KBM-7 (cell line): ENCODE results near the gene INSM2.

Experiments used
- DNase-seq: peaks from one replicate; pipeline ENCODE4 v3.0.0-alpha.2; 2015
- in situ Hi-C: fragments of 300-500 bp; cut with MboI; formaldehyde crosslinking; loops from 2 replicates; pipeline ENCODE4 v1.14.3; 2020; ENCODE audit warnings: low sequenced_read_pairs, low pct_unique_long_range_greater_than_20kb, mixed read lengths

Gene INSM2

DNA sequence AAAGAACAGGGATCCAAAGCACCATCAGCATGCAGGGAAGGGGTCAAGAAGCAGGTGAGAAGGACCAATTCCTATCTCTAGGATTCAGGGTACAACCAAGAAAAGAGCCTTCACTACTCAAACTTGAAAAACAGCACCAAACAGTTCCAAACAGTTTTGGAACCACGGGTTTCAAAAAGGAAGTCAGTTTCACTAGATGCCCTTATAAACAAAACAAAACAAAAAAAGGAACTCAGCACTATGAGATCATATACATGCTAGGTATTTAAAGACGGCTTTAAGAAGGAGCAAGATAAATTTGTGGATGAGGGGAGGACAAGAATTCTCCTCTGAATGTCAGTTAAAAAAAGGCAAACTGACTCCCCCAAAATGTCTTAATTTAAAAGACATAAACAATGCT lies 6.0 kb downstream of the INSM2 start:
- DNase-seq: peak; percentile 3
- in situ Hi-C loops: no loop called here

DNA sequence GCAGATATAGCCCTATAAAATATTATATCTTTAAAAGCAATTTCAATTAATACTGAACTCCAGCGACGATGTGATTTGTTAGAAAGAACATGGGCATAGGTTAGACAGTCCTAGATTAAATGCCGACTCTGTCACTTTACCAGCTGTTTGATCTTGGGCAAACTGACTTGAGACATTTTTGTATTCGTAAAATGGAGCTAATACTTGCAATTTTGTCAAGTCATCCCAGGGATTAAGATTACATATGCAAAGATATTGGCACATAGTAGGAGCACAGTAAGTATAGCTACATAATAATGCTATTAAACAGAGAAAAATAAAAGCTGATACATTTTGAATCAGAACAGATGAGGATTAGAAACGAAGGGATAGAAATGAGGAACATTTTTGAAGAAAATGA lies 9.0 kb downstream of the INSM2 start:
- DNase-seq: no peak
- in situ Hi-C loops: no loop called here

DNA sequence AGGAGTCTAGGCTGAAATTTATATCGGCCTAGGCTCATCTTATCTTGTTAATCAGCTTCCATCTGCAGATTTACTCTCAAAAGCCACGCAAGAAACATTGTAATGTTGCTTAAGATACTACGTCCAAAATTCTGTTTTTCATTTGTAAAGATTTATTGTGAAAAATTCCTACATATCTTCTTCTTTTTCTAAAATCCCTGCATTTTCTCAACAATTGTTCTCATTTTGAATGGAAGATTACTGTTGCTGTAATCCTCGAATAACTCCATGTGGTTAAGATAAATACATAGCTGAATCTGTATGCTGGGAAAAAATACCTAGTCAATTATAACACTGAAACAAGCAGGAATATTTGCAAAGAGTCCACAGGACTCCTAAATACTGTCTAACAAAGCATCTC lies 15.6 kb downstream of the INSM2 start:
- DNase-seq: no peak
- in situ Hi-C loops: no loop called here

DNA sequence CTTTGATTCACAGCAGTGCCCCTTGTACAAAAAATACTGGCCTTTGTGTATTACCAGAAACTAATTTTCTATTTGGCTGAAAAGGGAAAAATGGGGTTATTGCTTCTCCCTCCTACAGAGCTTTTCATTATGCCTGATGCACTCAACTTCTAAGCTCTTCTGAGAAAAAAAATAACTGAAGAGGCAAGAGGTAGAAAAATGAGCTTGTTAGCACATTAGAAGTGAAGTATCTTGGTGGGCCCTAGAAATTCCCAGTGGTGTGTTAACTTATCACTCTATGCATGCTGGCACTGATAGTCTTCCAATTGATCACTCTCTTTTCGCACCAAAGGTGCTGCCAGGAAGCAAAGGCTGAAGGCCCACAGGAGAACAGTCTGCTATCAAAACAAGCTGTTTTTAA lies 17.1 kb downstream of the INSM2 start:
- no peak for DNase-seq
- in situ Hi-C loops: no loop called here

DNA sequence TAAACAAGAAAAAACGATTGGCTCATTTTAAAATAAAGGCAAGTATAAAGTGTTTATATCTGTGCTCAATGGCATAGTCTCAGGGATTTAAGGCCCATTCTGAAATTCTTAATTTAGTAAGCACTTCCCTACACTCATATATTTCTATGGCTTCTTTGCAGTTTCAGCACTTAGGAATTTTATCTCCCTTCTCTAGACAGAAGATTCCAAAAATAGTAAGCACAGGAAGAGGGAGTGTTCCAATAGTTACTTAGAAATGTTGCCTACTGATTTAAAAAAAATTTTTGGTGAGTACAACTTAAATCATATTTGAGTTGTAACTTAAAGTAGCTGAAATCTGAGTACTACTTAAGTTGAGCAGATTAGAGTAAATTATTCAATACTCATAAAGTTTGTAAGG lies 19.8 kb downstream of the INSM2 start:
- in situ Hi-C loops: no loop called here
- no peak for DNase-seq

DNA sequence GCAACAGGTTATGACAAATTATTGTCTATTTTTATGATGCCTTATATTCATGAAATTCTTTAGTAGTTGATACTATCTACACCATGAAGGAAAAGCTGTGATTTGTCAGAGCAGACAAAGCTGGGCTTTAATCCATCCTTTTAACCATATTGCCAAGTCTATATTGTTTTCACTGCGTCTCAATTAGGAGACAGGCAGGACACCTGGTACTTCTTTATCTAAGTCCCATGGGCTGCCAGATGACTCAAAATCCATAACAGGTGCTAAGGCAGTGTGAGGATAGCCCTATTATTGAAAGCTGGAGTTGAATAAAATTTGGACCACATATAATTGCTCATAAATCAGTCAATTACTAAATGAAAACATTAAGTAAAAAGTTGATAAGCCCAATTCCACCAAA lies 22.6 kb downstream of the INSM2 start:
- in situ Hi-C loops: no loop called here
- no peak for DNase-seq

DNA sequence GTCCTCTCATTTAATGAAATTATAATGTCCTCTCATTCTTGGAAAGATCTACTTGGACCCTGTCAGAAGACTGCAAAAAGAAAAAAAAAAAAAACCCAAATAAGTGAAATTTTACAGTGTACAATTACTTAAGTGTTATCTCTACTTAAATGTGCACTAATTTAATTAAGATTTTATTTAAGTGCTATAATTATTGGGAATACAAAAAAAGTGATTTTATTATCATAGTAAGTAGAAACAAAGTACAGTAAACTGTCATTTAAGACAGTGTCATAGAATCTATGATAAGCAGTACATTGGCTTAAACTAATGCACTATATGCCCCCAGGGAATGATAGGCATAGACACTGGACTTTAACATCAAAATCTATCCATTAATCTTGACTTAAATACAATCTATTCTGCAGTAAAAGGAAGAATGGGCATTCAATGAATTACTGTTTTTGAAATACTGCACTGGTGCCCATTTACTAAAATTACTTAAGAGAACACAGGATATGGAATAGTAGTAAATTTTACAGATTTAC lies 23.3 kb downstream of the INSM2 start:
- no peak for DNase-seq
- in situ Hi-C loops: no loop called here

DNA sequence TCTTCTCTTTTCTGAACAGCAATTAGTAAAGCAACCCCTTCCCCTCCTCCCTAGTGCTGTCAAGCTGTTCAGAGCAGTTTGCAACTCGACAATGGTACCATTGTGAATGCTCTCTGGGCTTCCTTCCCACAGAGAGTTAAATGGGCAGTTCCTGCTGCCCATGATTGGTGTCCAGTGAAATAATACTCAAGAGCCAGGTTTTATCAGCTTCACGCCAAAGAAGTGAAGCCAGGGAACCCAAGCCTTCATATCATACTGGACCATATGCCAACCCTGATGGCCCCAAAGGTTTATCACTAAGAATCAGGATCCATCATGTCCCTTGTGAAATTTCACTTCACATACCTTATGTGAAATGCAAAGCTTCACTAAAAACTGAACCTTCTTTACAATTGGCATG lies 24.7 kb downstream of the INSM2 start:
- no peak for DNase-seq
- in situ Hi-C loops: no loop called here

DNA sequence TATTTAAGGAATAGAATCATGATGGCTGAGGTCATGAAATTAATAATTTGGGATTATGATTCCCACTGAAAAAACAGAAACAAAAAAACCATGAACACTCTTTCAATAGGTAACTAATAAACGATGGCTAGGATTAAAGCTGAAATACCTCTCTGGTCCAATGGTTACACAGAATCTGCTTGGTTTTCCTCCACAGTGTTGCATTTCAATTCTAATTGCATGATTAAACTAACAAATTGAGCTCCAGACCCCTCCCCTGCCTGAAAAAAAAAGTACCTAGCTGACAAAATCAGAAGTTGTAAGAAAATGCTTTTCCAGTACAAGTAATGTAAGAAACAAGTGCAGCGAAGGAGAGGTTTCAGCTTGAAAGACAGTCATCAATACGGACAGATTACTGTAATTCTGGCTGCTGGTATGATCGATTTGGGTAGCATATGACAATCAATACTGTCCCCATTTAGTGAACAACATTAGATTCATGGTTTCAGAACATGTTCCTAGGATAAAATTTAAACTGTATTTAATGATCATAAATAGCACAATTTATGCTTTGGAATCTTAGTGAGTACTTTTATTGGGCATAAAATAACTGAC lies 32.0 kb downstream of the INSM2 start:
- in situ Hi-C loops: no loop called here
- no peak for DNase-seq

DNA sequence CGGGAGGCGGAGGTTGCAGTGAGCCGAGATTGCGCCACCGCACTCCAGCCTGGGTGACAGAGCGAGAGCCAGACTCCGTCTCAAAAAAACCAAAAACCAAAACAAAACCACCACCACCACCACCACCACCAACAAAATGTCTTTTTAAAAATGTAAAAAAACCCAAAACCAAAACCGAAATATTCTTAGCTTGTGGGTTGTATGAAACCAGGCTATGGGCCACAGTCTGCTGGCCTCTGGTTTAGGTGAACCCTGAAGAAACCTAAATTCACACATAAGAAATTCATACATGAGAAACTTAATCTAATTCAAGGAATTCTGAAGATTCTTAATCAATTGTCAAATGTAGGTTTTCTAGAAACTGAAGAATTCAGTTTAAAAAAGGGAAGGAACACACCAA lies 37.6 kb downstream of the INSM2 start:
- in situ Hi-C loops: no loop called here
- DNase-seq: no peak

DNA sequence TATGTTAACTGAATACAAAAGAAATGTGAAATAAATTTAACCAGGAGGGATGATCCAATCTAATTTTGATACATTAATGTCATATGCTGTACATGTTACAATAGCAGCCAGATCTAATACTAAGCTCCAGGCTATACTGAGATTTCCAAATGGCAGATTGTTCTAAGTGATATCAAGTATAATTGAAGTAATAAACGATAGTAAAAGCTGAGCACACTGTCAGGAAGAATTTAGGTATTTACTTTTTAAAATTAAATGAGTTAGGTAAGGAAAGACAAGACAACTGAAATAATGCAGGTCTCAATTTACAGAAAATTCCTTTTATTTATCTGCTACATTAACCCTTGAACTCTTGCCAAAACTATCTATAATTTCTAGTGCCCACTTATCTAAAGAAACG lies 39.9 kb downstream of the INSM2 start:
- DNase-seq: no peak
- in situ Hi-C loops: no loop called here

DNA sequence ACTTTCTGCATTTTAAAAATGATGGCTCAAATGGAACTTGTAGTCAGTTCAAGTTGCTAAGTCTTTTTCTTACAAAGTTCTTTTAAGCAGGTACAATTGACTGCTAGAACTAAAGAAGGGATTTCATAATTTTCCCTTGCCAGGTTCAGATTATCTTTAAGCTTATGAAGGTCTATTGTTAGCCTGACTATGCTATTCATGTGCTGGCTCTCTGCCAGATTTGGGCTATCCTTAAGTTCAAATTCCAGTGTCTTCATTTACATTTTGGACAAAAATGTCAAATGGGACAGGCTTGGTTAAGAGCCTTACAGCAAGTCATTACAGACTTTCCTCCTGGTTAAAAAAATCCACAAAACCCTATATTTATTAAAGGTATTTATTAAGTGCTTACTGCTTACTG lies 42.3 kb downstream of the INSM2 start:
- in situ Hi-C loops: no loop called here
- no peak for DNase-seq

DNA sequence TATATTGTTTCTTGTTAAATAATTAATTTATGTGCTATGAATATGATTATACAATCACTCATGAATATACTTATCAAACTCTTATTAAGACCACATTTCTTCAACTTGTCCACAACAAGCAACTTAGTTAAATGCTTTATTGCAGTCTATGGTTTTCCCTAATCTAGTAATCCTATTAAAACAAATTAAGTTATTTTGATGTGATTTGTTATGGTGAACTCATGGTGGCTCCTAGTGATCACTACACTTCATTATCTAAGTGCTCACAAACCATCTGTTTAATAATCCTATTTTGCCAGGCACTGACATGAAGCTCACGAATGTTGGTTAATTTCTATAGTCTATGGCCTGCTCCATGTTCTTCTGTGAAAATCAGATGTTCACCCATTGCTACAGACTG lies 42.9 kb downstream of the INSM2 start:
- no peak for DNase-seq
- in situ Hi-C loops: no loop called here

DNA sequence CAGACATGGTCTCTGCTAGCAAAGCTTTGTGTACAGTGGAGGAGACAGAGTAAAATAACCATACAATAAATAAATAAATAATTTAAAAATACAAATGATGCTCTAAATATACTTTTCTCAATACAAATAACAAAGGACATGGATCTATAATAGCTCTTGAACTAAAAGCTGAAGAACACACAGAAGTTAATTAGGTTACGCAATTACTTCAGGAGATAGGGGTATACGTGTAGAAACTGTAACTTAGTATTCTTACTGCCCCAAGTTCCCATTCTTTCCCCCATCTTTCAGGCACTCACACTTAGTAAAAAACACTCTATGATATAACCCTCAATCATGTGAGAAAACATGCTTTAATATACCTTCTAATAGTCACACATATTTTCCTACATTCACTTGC lies 44.2 kb downstream of the INSM2 start:
- in situ Hi-C loops: no loop called here
- no peak for DNase-seq

DNA sequence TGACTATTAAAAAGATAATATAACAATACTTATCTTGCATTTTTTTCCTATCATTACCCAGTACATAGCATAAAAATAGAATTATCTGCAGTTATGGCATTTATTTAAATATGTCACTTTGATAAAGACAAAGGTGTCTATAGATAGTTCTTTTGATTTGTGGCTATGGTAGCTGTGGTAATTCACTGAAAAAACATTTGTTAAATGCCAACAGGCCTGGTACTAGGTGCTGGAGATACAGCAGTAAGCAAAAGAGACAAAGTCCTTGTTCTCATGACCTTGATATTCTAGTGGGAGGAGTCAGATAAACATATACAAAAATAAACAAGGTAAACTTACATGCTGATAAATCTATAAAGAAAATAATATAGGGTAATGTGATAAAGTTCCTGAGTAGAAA lies 44.7 kb downstream of the INSM2 start:
- in situ Hi-C loops: no loop called here
- no peak for DNase-seq
